ENCODE results near the gene UBR1. TPM values are rescaled to one million over a fixed set of nuclear protein-coding genes. Genes with fewer than 3 reads are reported as not detected.

The UBR1 gene
- polyA plus RNA-seq, 1 donor from 2014 or later, result 33.5 TPM

GRCh38 chr15:43151688-43152087 is 45.9 kb upstream of the UBR1 start:
- H3K9me3 ChIP-seq (ENCODE audit: low read length), result no peaks in the 10 kb centered on the region

DNA sequence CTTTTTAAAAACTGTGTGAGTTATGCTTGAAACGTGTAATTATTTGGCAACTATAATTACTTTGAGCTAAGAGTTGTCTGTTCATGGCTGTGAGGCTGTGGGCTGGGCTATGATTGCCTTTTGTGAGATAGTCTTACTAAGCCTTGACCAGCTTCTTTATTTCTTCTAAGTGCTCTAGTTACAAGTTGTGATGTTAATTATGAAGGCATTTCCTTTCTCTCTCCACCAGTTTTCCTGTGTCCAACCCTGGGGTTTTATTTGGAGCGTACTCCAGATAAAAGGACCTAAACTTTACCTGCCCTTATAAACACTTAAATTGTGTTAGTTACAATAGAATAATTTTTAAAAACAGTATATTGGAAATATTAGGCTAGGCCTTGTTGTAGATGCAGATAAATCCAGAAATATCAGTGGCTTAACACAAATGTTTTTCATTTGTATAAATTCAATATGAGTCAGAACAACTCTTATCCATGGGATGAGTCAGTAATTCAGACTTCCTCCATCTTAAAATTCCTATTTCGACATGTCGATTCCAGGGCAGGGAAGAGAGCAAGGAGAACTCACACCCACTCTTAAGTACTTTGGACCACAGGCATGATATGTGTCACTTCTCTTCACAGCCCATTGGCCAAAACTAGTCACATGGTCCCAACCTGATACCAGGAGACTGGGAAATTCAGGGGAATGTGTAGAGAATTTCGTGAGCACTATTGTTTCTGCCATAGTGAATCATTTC is 44.5 kb upstream of the UBR1 start:
- no peak overlapping the region for H3K4me2 ChIP-seq (ENCODE audit: low read length)
- TF ChIP-seq REST (IDR thresholded peaks at IDR 0.05; ENCODE audit: borderline replicate concordance) (no peak), POLR2AphosphoS5 (IDR thresholded peaks at IDR 0.05) (no peak), TAF1 (IDR thresholded peaks at IDR 0.05; ENCODE audit: low read depth) (no peak), EZH2 (IDR thresholded peaks at IDR 0.05; ENCODE audit: borderline replicate concordance, insufficient read depth, low read length, poor library complexity, severe bottlenecking) (no peak), SMC3 (conservative IDR thresholded peaks at IDR 0.05; ENCODE audit: poor library complexity) (no peak), MXI1 (conservative IDR thresholded peaks at IDR 0.05; ENCODE audit: poor library complexity, severe bottlenecking) (no peak), EP300 (conservative IDR thresholded peaks at IDR 0.05; ENCODE audit: poor library complexity, severe bottlenecking) (no peak), RAD21 (conservative IDR thresholded peaks at IDR 0.05) (no peak)
- TF ChIP-seq, protein P1, sequence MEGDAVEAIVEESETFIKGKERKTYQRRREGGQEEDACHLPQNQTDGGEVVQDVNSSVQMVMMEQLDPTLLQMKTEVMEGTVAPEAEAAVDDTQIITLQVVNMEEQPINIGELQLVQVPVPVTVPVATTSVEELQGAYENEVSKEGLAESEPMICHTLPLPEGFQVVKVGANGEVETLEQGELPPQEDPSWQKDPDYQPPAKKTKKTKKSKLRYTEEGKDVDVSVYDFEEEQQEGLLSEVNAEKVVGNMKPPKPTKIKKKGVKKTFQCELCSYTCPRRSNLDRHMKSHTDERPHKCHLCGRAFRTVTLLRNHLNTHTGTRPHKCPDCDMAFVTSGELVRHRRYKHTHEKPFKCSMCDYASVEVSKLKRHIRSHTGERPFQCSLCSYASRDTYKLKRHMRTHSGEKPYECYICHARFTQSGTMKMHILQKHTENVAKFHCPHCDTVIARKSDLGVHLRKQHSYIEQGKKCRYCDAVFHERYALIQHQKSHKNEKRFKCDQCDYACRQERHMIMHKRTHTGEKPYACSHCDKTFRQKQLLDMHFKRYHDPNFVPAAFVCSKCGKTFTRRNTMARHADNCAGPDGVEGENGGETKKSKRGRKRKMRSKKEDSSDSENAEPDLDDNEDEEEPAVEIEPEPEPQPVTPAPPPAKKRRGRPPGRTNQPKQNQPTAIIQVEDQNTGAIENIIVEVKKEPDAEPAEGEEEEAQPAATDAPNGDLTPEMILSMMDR (IDR thresholded peaks at IDR 0.05; ENCODE audit: poor library complexity, severe bottlenecking), result no peak
- no peaks in the 10 kb centered on the region for H3K9me3 ChIP-seq (ENCODE audit: low read length)
- H3K9ac ChIP-seq (ENCODE audit: low read length), result no peak overlapping the region
- no peak overlapping the region for H2AFZ ChIP-seq (ENCODE audit: low read depth, low read length)
- no peak overlapping the region for H3K4me3 ChIP-seq (ENCODE audit: low read length)
- H3K9me2 ChIP-seq (ENCODE audit: insufficient read depth, low read length), result no peaks in the 10 kb centered on the region
- H3K27me3 ChIP-seq (ENCODE audit: insufficient read depth, low read depth, low read length), result no peaks in the 10 kb centered on the region
- H3K79me2 ChIP-seq (replicated peaks; ENCODE audit: insufficient read depth, low read length), result no peaks in the 10 kb centered on the region
- H3K36me3 ChIP-seq (ENCODE audit: insufficient read depth, low read length), result no peaks in the 10 kb centered on the region
- no peak overlapping the region for H3K27ac ChIP-seq (ENCODE audit: low read length)
- H4K20me1 ChIP-seq (ENCODE audit: insufficient read depth), result no peaks in the 10 kb centered on the region
- H3F3A ChIP-seq (ENCODE audit: insufficient read depth, low read length, poor library complexity, severe bottlenecking), result no peaks in the 10 kb centered on the region

More at GRCh38 chr15:43151688-43152087, 45.9 kb upstream of the UBR1 start:
- Histone ChIP-seq H3K9me2 (ENCODE audit: insufficient read depth, low read length) (no peaks in the 10 kb centered on the region), H2AFZ (ENCODE audit: low read depth, low read length) (no peak overlapping the region), H3K79me2 (replicated peaks; ENCODE audit: insufficient read depth, low read length) (no peaks in the 10 kb centered on the region), H3K27me3 (ENCODE audit: insufficient read depth, low read depth, low read length) (no peaks in the 10 kb centered on the region), H3K4me3 (ENCODE audit: low read length) (no peak overlapping the region), H3K27ac (ENCODE audit: low read length) (no peak overlapping the region), H3K9ac (ENCODE audit: low read length) (no peak overlapping the region), H4K20me1 (ENCODE audit: insufficient read depth) (no peaks in the 10 kb centered on the region), H3K4me2 (ENCODE audit: low read length) (no peak overlapping the region), H3F3A (ENCODE audit: insufficient read depth, low read length, poor library complexity, severe bottlenecking) (no peaks in the 10 kb centered on the region), H3K36me3 (ENCODE audit: insufficient read depth, low read length) (no peaks in the 10 kb centered on the region)
- TF ChIP-seq POLR2AphosphoS5 (IDR thresholded peaks at IDR 0.05) (no peak), REST (IDR thresholded peaks at IDR 0.05; ENCODE audit: borderline replicate concordance) (no peak), SMC3 (conservative IDR thresholded peaks at IDR 0.05; ENCODE audit: poor library complexity) (no peak), TAF1 (IDR thresholded peaks at IDR 0.05; ENCODE audit: low read depth) (no peak), EZH2 (IDR thresholded peaks at IDR 0.05; ENCODE audit: borderline replicate concordance, insufficient read depth, low read length, poor library complexity, severe bottlenecking) (no peak)
